Measurements from ENCODE around the gene ALPK1.

The ALPK1 gene

GRCh38 chr4:112341033-112341432, 43.9 kb downstream of the ALPK1 start:
- peaks cover 2% of the 10 kb centered on the region for H3K36me3 ChIP-seq (ENCODE audit: control insufficient read depth, insufficient read depth, low read length, severe bottlenecking)
- H3K9ac ChIP-seq (ENCODE audit: low read length), result no peak overlapping the region
- H3K27me3 ChIP-seq (replicated peaks; ENCODE audit: control insufficient read depth, insufficient read depth, low read length), result no peaks in the 10 kb centered on the region
- H3K4me1 ChIP-seq (ENCODE audit: control insufficient read depth, insufficient read depth, low read length), result no peaks in the 10 kb centered on the region
- H3K9me3 ChIP-seq (ENCODE audit: control insufficient read depth, low read length), result no peaks in the 10 kb centered on the region
- H3K4me3 ChIP-seq (ENCODE audit: low read length), result no peak overlapping the region
- no peak for DNase-seq (ENCODE audit: low read depth)

DNA sequence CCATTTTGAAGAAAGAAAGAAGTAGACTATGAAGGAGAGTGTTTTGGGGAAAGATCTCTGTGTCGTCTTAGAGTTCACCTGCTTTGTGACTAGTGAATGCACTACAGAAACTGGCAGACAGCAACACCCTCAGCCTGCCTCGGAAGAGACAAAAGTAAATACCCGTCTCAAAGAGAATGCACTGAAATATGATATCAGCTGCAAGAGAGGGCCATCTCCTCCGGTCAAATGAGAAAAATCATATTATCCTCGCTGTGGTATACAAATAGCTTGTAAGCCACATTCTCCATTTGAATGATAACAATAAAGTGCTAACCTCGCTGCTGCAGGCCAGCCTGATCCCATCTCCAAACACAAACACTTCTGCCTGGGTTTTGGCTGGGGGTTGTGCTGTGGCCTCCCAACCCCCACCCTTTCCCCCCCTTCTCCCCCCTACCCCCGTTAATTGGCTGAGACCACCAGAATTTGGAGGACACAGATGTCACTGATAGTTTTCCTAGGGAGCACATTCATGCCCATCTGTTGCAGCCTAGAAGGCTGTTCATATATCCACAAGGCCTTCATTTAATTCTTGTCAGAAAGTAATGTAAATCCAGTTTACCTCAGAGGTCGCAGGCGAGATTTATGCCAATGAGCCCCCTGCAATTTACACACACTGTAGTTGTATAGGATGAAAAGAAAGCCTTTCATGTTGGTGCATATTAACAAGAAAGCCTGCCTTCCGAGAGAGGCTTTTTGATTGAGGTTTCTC, 46.3 kb downstream of the ALPK1 start:
- Histone ChIP-seq H3K4me1 (ENCODE audit: control insufficient read depth, insufficient read depth, low read length) (peaks cover under 1% of the 10 kb centered on the region), H3K27me3 (replicated peaks; ENCODE audit: control insufficient read depth, insufficient read depth, low read length) (no peaks in the 10 kb centered on the region), H3K9ac (ENCODE audit: low read length) (no peak overlapping the region), H3K9me3 (ENCODE audit: control insufficient read depth, low read length) (no peaks in the 10 kb centered on the region), H3K4me3 (ENCODE audit: low read length) (no peak overlapping the region), H3K36me3 (ENCODE audit: control insufficient read depth, insufficient read depth, low read length, severe bottlenecking) (peaks cover 2% of the 10 kb centered on the region)
- no peak for DNase-seq (ENCODE audit: low read depth)

- peak overlapping the region; percentile 1 for H3K4me3 ChIP-seq (ENCODE audit: low read length)
- peak; percentile 44 for DNase-seq (ENCODE audit: low read depth)
Observed at GRCh38 chr4:112348488-112349158, 51.5 kb downstream of the ALPK1 start.

GRCh38 chr4:112352736-112353135, 55.6 kb downstream of the ALPK1 start:
- H3K27me3 ChIP-seq (replicated peaks; ENCODE audit: control insufficient read depth, insufficient read depth, low read length), result no peaks in the 10 kb centered on the region
- no peak overlapping the region for H3K9ac ChIP-seq (ENCODE audit: low read length)
- H3K4me3 ChIP-seq (ENCODE audit: low read length), result no peak overlapping the region
- peaks cover 3% of the 10 kb centered on the region for H3K36me3 ChIP-seq (ENCODE audit: control insufficient read depth, insufficient read depth, low read length, severe bottlenecking)
- no peaks in the 10 kb centered on the region for H3K9me3 ChIP-seq (ENCODE audit: control insufficient read depth, low read length)
- peaks cover 6% of the 10 kb centered on the region for H3K4me1 ChIP-seq (ENCODE audit: control insufficient read depth, insufficient read depth, low read length)
- DNase-seq (ENCODE audit: low read depth), result no peak

More at GRCh38 chr4:112348488-112349158, 51.5 kb downstream of the ALPK1 start:
- Histone ChIP-seq H3K36me3 (ENCODE audit: control insufficient read depth, insufficient read depth, low read length, severe bottlenecking) (no peaks in the 10 kb centered on the region), H3K27me3 (replicated peaks; ENCODE audit: control insufficient read depth, insufficient read depth, low read length) (no peaks in the 10 kb centered on the region), H3K4me1 (ENCODE audit: control insufficient read depth, insufficient read depth, low read length) (peaks cover 6% of the 10 kb centered on the region), H3K9me3 (ENCODE audit: control insufficient read depth, low read length) (no peaks in the 10 kb centered on the region), H3K9ac (ENCODE audit: low read length) (peak overlapping the region; percentile 29)

GRCh38 chr4:112355662-112356061, 58.5 kb downstream of the ALPK1 start:
- H3K36me3 ChIP-seq (ENCODE audit: control insufficient read depth, insufficient read depth, low read length, severe bottlenecking), result peaks cover 3% of the 10 kb centered on the region
- DNase-seq (ENCODE audit: low read depth), result no peak
- no peak overlapping the region for H3K9ac ChIP-seq (ENCODE audit: low read length)
- no peaks in the 10 kb centered on the region for H3K9me3 ChIP-seq (ENCODE audit: control insufficient read depth, low read length)
- H3K4me3 ChIP-seq (ENCODE audit: low read length), result no peak overlapping the region
- H3K27me3 ChIP-seq (replicated peaks; ENCODE audit: control insufficient read depth, insufficient read depth, low read length), result no peaks in the 10 kb centered on the region
- H3K4me1 ChIP-seq (ENCODE audit: control insufficient read depth, insufficient read depth, low read length), result no peaks in the 10 kb centered on the region

- Histone ChIP-seq H3K4me1 (ENCODE audit: control insufficient read depth, insufficient read depth, low read length) (no peaks in the 10 kb centered on the region), H3K4me3 (ENCODE audit: low read length) (no peak overlapping the region), H3K9me3 (ENCODE audit: control insufficient read depth, low read length) (peaks cover 4% of the 10 kb centered on the region), H3K36me3 (ENCODE audit: control insufficient read depth, insufficient read depth, low read length, severe bottlenecking) (peaks cover 19% of the 10 kb centered on the region), H3K27me3 (replicated peaks; ENCODE audit: control insufficient read depth, insufficient read depth, low read length) (no peaks in the 10 kb centered on the region), H3K9ac (ENCODE audit: low read length) (no peak overlapping the region)
- no peak for DNase-seq (ENCODE audit: low read depth)
Observed at GRCh38 chr4:112357453-112357852, 60.3 kb downstream of the ALPK1 start.

DNA sequence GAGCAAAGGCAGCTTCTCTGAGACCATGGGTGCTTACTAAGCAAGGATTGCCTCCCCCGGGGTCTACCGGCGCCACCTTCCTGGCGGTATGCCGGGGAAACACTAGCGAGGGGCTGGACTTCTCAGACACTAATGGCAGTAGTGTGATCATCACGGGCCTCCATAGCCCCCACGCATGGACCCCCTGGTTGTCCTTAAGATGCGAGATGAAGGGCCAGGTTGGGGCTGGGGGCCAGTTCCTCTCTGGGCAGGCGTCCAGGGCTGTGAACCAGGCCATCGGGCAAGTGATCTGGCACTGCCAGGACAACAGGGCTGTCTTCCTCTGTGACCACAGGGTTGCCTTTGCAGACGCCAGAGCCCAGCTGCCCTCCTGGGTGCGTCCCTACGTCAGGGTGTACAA, 60.7 kb downstream of the ALPK1 start:
- DNase-seq (ENCODE audit: low read depth), result no peak
- Histone ChIP-seq H3K36me3 (ENCODE audit: control insufficient read depth, insufficient read depth, low read length, severe bottlenecking) (peaks cover 19% of the 10 kb centered on the region), H3K4me1 (ENCODE audit: control insufficient read depth, insufficient read depth, low read length) (no peaks in the 10 kb centered on the region), H3K9me3 (ENCODE audit: control insufficient read depth, low read length) (peaks cover 8% of the 10 kb centered on the region), H3K27me3 (replicated peaks; ENCODE audit: control insufficient read depth, insufficient read depth, low read length) (no peaks in the 10 kb centered on the region), H3K9ac (ENCODE audit: low read length) (no peak overlapping the region), H3K4me3 (ENCODE audit: low read length) (no peak overlapping the region)

GRCh38 chr4:112358415-112358814, 61.2 kb downstream of the ALPK1 start:
- Histone ChIP-seq H3K4me3 (ENCODE audit: low read length) (no peak overlapping the region), H3K4me1 (ENCODE audit: control insufficient read depth, insufficient read depth, low read length) (no peaks in the 10 kb centered on the region)

DNA sequence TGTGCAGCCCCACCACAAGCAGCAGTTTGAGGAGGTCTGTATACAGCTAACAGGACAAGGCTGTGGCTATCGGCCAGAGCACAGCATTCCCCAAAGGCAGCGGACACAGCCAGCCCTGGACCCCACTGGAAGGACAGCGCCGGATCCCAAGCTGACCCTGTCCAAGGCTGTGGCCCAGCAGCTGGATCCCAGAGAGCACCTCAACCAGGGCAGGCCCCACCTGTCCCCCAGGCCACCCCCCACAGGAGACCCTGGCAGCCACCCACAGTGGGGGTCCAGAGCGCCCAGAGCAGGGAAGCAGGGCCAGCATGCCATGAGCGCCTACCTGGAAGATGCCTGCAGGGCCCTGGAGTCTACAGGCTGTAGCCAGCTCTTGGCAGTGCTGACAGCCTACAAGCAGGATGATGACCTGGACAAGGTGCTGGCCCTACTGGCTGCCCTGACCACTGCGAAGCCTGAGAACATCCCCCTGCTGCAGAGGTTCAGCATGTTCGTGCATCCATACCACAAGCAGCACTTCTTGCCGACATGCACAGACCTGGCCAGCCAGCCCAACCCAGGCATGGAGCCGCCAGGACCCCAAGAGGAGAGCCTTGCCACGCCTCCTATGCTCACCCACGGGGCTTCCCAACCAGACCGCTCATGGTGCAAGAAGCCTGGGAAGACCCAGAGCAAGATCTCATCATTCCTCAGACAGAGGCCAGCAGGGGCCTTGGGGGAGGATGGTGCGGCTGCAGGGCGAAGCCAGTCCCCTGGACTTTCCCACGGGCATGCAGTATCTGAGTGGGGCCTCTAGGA, 62.0 kb downstream of the ALPK1 start:
- no peaks in the 10 kb centered on the region for H3K4me1 ChIP-seq (ENCODE audit: control insufficient read depth, insufficient read depth, low read length)
- no peak for DNase-seq (ENCODE audit: low read depth)
- no peak overlapping the region for H3K9ac ChIP-seq (ENCODE audit: low read length)
- H3K36me3 ChIP-seq (ENCODE audit: control insufficient read depth, insufficient read depth, low read length, severe bottlenecking), result peaks cover 19% of the 10 kb centered on the region
- H3K9me3 ChIP-seq (ENCODE audit: control insufficient read depth, low read length), result peaks cover 16% of the 10 kb centered on the region
- H3K27me3 ChIP-seq (replicated peaks; ENCODE audit: control insufficient read depth, insufficient read depth, low read length), result no peaks in the 10 kb centered on the region
- no peak overlapping the region for H3K4me3 ChIP-seq (ENCODE audit: low read length)

More at GRCh38 chr4:112358415-112358814, 61.2 kb downstream of the ALPK1 start:
- peaks cover 14% of the 10 kb centered on the region for H3K9me3 ChIP-seq (ENCODE audit: control insufficient read depth, low read length)
- no peaks in the 10 kb centered on the region for H3K27me3 ChIP-seq (replicated peaks; ENCODE audit: control insufficient read depth, insufficient read depth, low read length)
- H3K36me3 ChIP-seq (ENCODE audit: control insufficient read depth, insufficient read depth, low read length, severe bottlenecking), result peaks cover 19% of the 10 kb centered on the region
- no peak for DNase-seq (ENCODE audit: low read depth)
- no peak overlapping the region for H3K9ac ChIP-seq (ENCODE audit: low read length)

DNA sequence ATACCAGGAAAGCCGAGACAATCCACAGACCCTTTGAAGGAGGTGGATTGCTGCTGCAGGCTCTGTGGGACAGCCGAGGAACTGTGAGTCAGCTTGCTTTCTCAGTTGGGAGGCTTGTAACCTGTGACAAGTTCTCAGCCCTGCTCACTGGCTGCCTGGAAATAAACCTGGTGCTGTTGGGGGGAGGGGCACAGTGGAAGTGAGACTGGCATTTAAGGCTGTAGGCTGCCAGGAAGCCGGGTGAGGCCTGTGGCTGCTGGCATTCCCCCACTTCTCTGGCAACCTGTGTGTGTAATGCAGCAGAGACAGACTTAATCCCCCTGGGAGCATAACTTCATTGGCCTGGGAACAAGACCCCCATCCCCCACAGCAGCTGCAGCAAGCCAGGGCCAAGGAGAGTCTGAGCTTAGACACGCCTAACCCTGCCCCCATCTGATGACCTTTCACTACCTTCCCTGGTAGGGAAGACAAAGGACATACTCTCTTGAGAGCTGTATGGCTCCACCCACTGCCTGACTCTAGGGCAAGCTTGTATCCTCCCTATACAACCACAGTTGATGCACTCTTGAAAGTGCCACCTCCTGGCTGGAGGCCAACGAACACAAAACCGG, 64.1 kb downstream of the ALPK1 start:
- Histone ChIP-seq H3K27me3 (replicated peaks; ENCODE audit: control insufficient read depth, insufficient read depth, low read length) (no peaks in the 10 kb centered on the region), H3K9ac (ENCODE audit: low read length) (no peak overlapping the region), H3K9me3 (ENCODE audit: control insufficient read depth, low read length) (peaks cover 16% of the 10 kb centered on the region), H3K4me3 (ENCODE audit: low read length) (no peak overlapping the region), H3K36me3 (ENCODE audit: control insufficient read depth, insufficient read depth, low read length, severe bottlenecking) (peaks cover 17% of the 10 kb centered on the region), H3K4me1 (ENCODE audit: control insufficient read depth, insufficient read depth, low read length) (no peaks in the 10 kb centered on the region)
- no peak for DNase-seq (ENCODE audit: low read depth)

DNA sequence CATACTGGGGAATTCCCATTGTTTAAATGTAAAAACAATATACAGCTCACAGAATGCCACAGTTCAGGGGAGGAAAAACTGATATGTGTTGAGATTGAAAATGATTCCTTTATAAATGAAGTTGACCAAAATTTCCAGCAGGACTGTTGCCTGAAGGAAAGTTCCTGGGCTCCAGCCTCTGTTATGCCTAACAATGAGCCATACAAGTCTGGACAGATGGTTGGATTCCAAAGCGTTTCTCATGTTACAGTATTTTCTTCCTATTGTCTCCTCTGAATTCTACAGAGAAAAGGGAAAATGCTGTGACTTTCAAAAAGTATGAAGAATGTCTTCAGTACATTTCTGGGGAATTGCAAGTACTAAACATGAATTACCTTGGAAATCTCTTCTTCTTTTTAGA, 73.3 kb downstream of the ALPK1 start:
- Histone ChIP-seq H3K4me1 (ENCODE audit: control insufficient read depth, insufficient read depth, low read length) (no peaks in the 10 kb centered on the region), H3K27me3 (replicated peaks; ENCODE audit: control insufficient read depth, insufficient read depth, low read length) (no peaks in the 10 kb centered on the region), H3K36me3 (ENCODE audit: control insufficient read depth, insufficient read depth, low read length, severe bottlenecking) (peaks cover 4% of the 10 kb centered on the region), H3K9me3 (ENCODE audit: control insufficient read depth, low read length) (peaks cover 8% of the 10 kb centered on the region), H3K9ac (ENCODE audit: low read length) (no peak overlapping the region), H3K4me3 (ENCODE audit: low read length) (no peak overlapping the region)
- peak; percentile 60 for DNase-seq (ENCODE audit: low read depth)

Measured in adipocyte (in vitro differentiated cells).